AG20443 (cell line): ENCODE measurements around the gene SRPRA.
"Not testable (repeated sequence)": the region's sequence is repeated elsewhere in the genome, so short reads cannot be mapped to it uniquely, and the experiment has no call there.

Source experiments
- DNase-seq: peaks from one replicate; pipeline ENCODE4 v3.0.0; 2012; ENCODE audit warnings: low spot score, mixed read lengths

Gene SRPRA

GRCh38 chr11:126268708-126269579, at the start of gene SRPRA, which contains the start of gene FOXRED1:
Gene SRPRA, minus strand, starts transcription at chr11:126268895. Its CDS starts 91 bp downstream, at chr11:126268804.
Gene FOXRED1, plus strand, starts transcription at chr11:126269154. Its CDS starts 53 bp downstream, at chr11:126269207.
- peak; percentile 100 for DNase-seq

GRCh38 chr11:126317756-126318573, 49.3 kb upstream of the SRPRA start:
- DNase-seq, result peak; percentile 83

- no peak for DNase-seq
These were observed 48.7 kb upstream of the SRPRA start for GRCh38 chr11:126317432-126317755.

GRCh38 chr11:126313826-126314225, 45.1 kb upstream of the SRPRA start:
- DNase-seq, result no peak

GRCh38 chr11:126312961-126313360, 44.3 kb upstream of the SRPRA start:
- no peak for DNase-seq

- no peak for DNase-seq
These were observed 43.0 kb upstream of the SRPRA start for GRCh38 chr11:126311401-126312291.

- DNase-seq, result no peak
These were observed 42.3 kb upstream of the SRPRA start for GRCh38 chr11:126310992-126311310.

GRCh38 chr11:126310200-126310991, 41.7 kb upstream of the SRPRA start:
- peak; percentile 81 for DNase-seq

- not testable (repeated sequence) for DNase-seq
These were observed 40.1 kb upstream of the SRPRA start for GRCh38 chr11:126308771-126309170.

GRCh38 chr11:126308271-126308671, 39.6 kb upstream of the SRPRA start:
- no peak for DNase-seq

GRCh38 chr11:126307706-126308105, 39.0 kb upstream of the SRPRA start:
- DNase-seq, result no peak

- no peak for DNase-seq
These were observed 37.0 kb upstream of the SRPRA start for GRCh38 chr11:126305699-126306098.

GRCh38 chr11:126304457-126305075, 35.9 kb upstream of the SRPRA start:
- no peak for DNase-seq

- DNase-seq, result peak; percentile 100
These were observed 35.1 kb upstream of the SRPRA start, which contains the start of gene DCPS for GRCh38 chr11:126303623-126304456. Gene DCPS, plus strand, starts transcription at chr11:126304060. Its CDS starts 21 bp downstream, at chr11:126304081.

- no peak for DNase-seq
These were observed 28.3 kb upstream of the SRPRA start for GRCh38 chr11:126297004-126297403.

- DNase-seq, result no peak
These were observed 25.0 kb upstream of the SRPRA start for GRCh38 chr11:126293726-126294125.

- DNase-seq, result no peak
These were observed 22.2 kb upstream of the SRPRA start for GRCh38 chr11:126290887-126291286.

GRCh38 chr11:126288237-126288636, 19.5 kb upstream of the SRPRA start:
- DNase-seq, result no peak

- DNase-seq, result peak; percentile 74
These were observed 16.1 kb upstream of the SRPRA start for GRCh38 chr11:126284829-126285228.
